H7 (cell line): Measurements from ENCODE around the gene AP3B1. TPM values are rescaled to one million over a fixed set of nuclear protein-coding genes. Genes with fewer than 3 reads are reported as not detected.
"Not testable (repeated sequence)": the region's sequence is repeated elsewhere in the genome, so short reads cannot be mapped to it uniquely, and the experiment has no call there.

Experiments used
- DNase-seq: peaks from one replicate; pipeline ENCODE4 v3.0.0; 2012
- H3K27me3 ChIP-seq: 2 replicates; pipeline ENCODE4 v1.6.0; 2011; ENCODE audit warnings: mild to moderate bottlenecking, low read length; ENCODE audit not compliant: control insufficient read depth, insufficient read depth
- H3K36me3 ChIP-seq: replicated peaks from 2 replicates; pipeline ENCODE4 v1.5.1; 2011; ENCODE audit warnings: low read length; ENCODE audit not compliant: control insufficient read depth, insufficient read depth
- H3K4me3 ChIP-seq: 2 replicates; pipeline ENCODE4 v1.5.1; 2011; ENCODE audit warnings: low read depth, mild to moderate bottlenecking, control low read depth, low read length, moderate library complexity; ENCODE audit not compliant: insufficient read depth
- total RNA-seq: library from RNA; depleted of rRNA; stranded (reverse); fragments of >200 nt; shearing (Covaris generic); gene quantifications from 2 replicates; pipeline ENCODE4 v1.2.3, GENCODE V29; 2014

The AP3B1 gene
- total RNA-seq, 1 experiment from 2014 or later, result 40.1 TPM

GRCh38 chr5:78067581-78067980 lies 226.9 kb downstream of the AP3B1 start:
- not testable (repeated sequence) for H3K4me3 ChIP-seq, H3K27me3 ChIP-seq, DNase-seq, H3K36me3 ChIP-seq

GRCh38 chr5:78066722-78067121 lies 227.8 kb downstream of the AP3B1 start:
- H3K36me3 ChIP-seq, H3K4me3 ChIP-seq, DNase-seq, H3K27me3 ChIP-seq: not testable (repeated sequence)

GRCh38 chr5:78065663-78066062 lies 228.8 kb downstream of the AP3B1 start:
- Histone ChIP-seq H3K27me3 (no peaks in the 10 kb centered on the region), H3K4me3 (no peak overlapping the region), H3K36me3 (no peaks in the 10 kb centered on the region)
- no peak for DNase-seq

GRCh38 chr5:78064941-78065472 lies 229.5 kb downstream of the AP3B1 start:
- Histone ChIP-seq H3K36me3 (no peaks in the 10 kb centered on the region), H3K4me3 (no peak overlapping the region), H3K27me3 (no peaks in the 10 kb centered on the region)
- no peak for DNase-seq

- no peak overlapping the region for H3K4me3 ChIP-seq
- no peaks in the 10 kb centered on the region for H3K36me3 ChIP-seq
- no peak for DNase-seq
- no peaks in the 10 kb centered on the region for H3K27me3 ChIP-seq
Observed at GRCh38 chr5:78063495-78063894, 231.0 kb downstream of the AP3B1 start.

- Histone ChIP-seq H3K36me3 (no peaks in the 10 kb centered on the region), H3K27me3 (no peaks in the 10 kb centered on the region), H3K4me3 (no peak overlapping the region)
- DNase-seq, result no peak
Observed at GRCh38 chr5:78062645-78063044, 231.9 kb downstream of the AP3B1 start.

GRCh38 chr5:78060421-78060820 lies 234.1 kb downstream of the AP3B1 start:
- Histone ChIP-seq H3K27me3 (no peaks in the 10 kb centered on the region), H3K4me3 (no peak overlapping the region), H3K36me3 (no peaks in the 10 kb centered on the region)
- no peak for DNase-seq

- DNase-seq, result no peak
- no peaks in the 10 kb centered on the region for H3K36me3 ChIP-seq
- no peak overlapping the region for H3K4me3 ChIP-seq
Observed at GRCh38 chr5:78058625-78059024, 235.9 kb downstream of the AP3B1 start.

GRCh38 chr5:78056901-78057514 lies 237.5 kb downstream of the AP3B1 start:
- Histone ChIP-seq H3K36me3 (no peaks in the 10 kb centered on the region), H3K4me3 (no peak overlapping the region), H3K27me3 (no peaks in the 10 kb centered on the region)
- DNase-seq, result peak; percentile 32

More at GRCh38 chr5:78058625-78059024, 235.9 kb downstream of the AP3B1 start:
- no peaks in the 10 kb centered on the region for H3K27me3 ChIP-seq

- Histone ChIP-seq H3K36me3 (no peaks in the 10 kb centered on the region), H3K27me3 (no peaks in the 10 kb centered on the region), H3K4me3 (no peak overlapping the region)
- no peak for DNase-seq
Observed at GRCh38 chr5:78056053-78056452, 238.4 kb downstream of the AP3B1 start.

- H3K4me3 ChIP-seq, result no peak overlapping the region
- no peak for DNase-seq
- no peaks in the 10 kb centered on the region for H3K27me3 ChIP-seq
- H3K36me3 ChIP-seq, result no peaks in the 10 kb centered on the region
Observed at GRCh38 chr5:78050888-78051287, 243.6 kb downstream of the AP3B1 start.

GRCh38 chr5:78046823-78047222 lies 247.7 kb downstream of the AP3B1 start:
- DNase-seq, H3K36me3 ChIP-seq, H3K4me3 ChIP-seq, H3K27me3 ChIP-seq: not testable (repeated sequence)

- DNase-seq, result peak; percentile 32
- no peaks in the 10 kb centered on the region for H3K36me3 ChIP-seq
- H3K27me3 ChIP-seq, result no peaks in the 10 kb centered on the region
- H3K4me3 ChIP-seq, result no peak overlapping the region
Observed at GRCh38 chr5:78046006-78046405, 248.5 kb downstream of the AP3B1 start.

GRCh38 chr5:78041805-78042204 lies 252.7 kb downstream of the AP3B1 start:
- Histone ChIP-seq H3K36me3 (no peaks in the 10 kb centered on the region), H3K27me3 (no peaks in the 10 kb centered on the region), H3K4me3 (no peak overlapping the region)
- DNase-seq, result no peak

GRCh38 chr5:78025540-78025939 lies 269.0 kb downstream of the AP3B1 start:
- H3K4me3 ChIP-seq, result no peak overlapping the region
- peaks cover 1% of the 10 kb centered on the region; the same call in 1 of the 2 replicates for H3K27me3 ChIP-seq
- H3K36me3 ChIP-seq, result no peaks in the 10 kb centered on the region
- DNase-seq, result peak; percentile 21

- H3K27me3 ChIP-seq, result peaks cover 50% of the 10 kb centered on the region
- no peak overlapping the region for H3K4me3 ChIP-seq
- DNase-seq, result no peak
- no peaks in the 10 kb centered on the region for H3K36me3 ChIP-seq
Observed at GRCh38 chr5:78019744-78020143, 274.8 kb downstream of the AP3B1 start.
